ENCODE results near the gene OR6N1. TPM values are rescaled to one million over a fixed set of nuclear protein-coding genes. Genes with fewer than 3 reads are reported as not detected.

OR6N1 gene
- total RNA-seq, 1 experiment from 2014 or later = not detected

DNA sequence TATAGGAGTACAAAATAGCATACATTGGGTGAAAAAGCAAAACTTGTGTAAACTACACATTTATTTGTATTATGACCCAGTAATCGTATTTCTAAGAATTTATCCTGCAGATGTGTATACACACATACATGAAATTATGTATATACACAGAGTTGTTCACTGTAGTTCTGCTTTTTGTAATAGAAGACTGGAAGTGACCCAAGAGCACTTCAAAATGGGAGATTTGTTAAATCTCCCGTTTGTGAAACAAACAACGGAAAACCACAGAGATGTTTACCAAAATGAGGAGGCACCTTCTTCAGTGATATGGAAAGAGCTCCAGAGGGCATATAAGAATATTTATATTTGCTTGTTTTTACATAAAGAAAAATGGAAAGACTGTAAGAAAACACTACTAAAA lies 41.2 kb upstream of the OR6N1 start:
- Histone ChIP-seq H3K4me1 (ENCODE audit: control insufficient read depth in 1 of 2, insufficient read depth in 2 of 2, low read length in 2 of 2) (no peaks in the 10 kb centered on the region), H3K9ac (ENCODE audit: low read length) (no peak overlapping the region), H3K27ac (ENCODE audit: low read depth, low read length) (no peak overlapping the region), H3K9me3 (ENCODE audit: control insufficient read depth in 1 of 2, insufficient read depth in 1 of 2, low read depth in 1 of 2, low read length in 2 of 2) (no peaks in the 10 kb centered on the region), H4K20me1 (ENCODE audit: insufficient read depth) (no peaks in the 10 kb centered on the region), H3K79me2 (ENCODE audit: insufficient read depth, low read length) (no peaks in the 10 kb centered on the region), H3K27me3 (ENCODE audit: insufficient read depth, low read length) (no peaks in the 10 kb centered on the region), H2AFZ (ENCODE audit: low read depth, low read length, poor library complexity, severe bottlenecking) (no peak overlapping the region), H3K4me2 (ENCODE audit: low read length) (no peak overlapping the region), H3K9me2 (ENCODE audit: insufficient read depth) (no peaks in the 10 kb centered on the region), H3K4me3 (replicated peaks in 1 of 2; ENCODE audit: low read depth in 1 of 2, low read length in 2 of 2) (no peak overlapping the region), H3K36me3 (ENCODE audit: control insufficient read depth in 1 of 2, insufficient read depth in 2 of 2, low read length in 2 of 2) (no peaks in the 10 kb centered on the region)
- ChIA-PET CTCF (no interaction called here), RAD21 (ENCODE audit: low non-redundant PET in 1 of 2, low total read pairs in 2 of 2, uncharacterized antibody in 2 of 2, unreplicated experiment in 2 of 2) (no interaction called here), POLR2A (no interaction called here)
- intact Hi-C loops (cut with micrococcal nuclease) = no loop called here
- DNase-seq (ENCODE audit: low read depth, low spot score) = no peak
- no TSS peak for BruUV-seq (replicated peaks)
- ATAC-seq = no peak
- TF ChIP-seq EZH2 (IDR thresholded peaks at IDR 0.05) (no peak), RAD21 (IDR thresholded peaks at IDR 0.05; ENCODE audit: low read depth) (no peak), CEBPB (IDR thresholded peaks at IDR 0.05; ENCODE audit: low read depth) (no peak), ZNF274 (IDR thresholded peaks at IDR 0.05; ENCODE audit: low read depth, low read length) (no peak), REST (IDR thresholded peaks at IDR 0.05; ENCODE audit: low read depth) (no peak), TCF7L2 (IDR thresholded peaks at IDR 0.05; ENCODE audit: borderline replicate concordance, extremely low read depth, insufficient read depth, insufficient read length) (no peak), POLR2AphosphoS5 (IDR thresholded peaks at IDR 0.05; ENCODE audit: low read depth, low read length) (no peak), YY1 (IDR thresholded peaks at IDR 0.05; ENCODE audit: extremely low read depth, insufficient replicate concordance, low read depth, low read length) (no peak), ELF1 (IDR thresholded peaks at IDR 0.05; ENCODE audit: borderline replicate concordance, low read depth) (no peak), SIN3A (IDR thresholded peaks at IDR 0.05; ENCODE audit: low read depth) (no peak), SRF (IDR thresholded peaks at IDR 0.05; ENCODE audit: low read depth) (no peak), FOSL1 (IDR thresholded peaks at IDR 0.05; ENCODE audit: low read depth) (no peak), POLR2A (IDR thresholded peaks at IDR 0.05; ENCODE audit: borderline replicate concordance, extremely low read depth, insufficient read depth, insufficient read length) (no peak)
- TF ChIP-seq, protein P1, sequence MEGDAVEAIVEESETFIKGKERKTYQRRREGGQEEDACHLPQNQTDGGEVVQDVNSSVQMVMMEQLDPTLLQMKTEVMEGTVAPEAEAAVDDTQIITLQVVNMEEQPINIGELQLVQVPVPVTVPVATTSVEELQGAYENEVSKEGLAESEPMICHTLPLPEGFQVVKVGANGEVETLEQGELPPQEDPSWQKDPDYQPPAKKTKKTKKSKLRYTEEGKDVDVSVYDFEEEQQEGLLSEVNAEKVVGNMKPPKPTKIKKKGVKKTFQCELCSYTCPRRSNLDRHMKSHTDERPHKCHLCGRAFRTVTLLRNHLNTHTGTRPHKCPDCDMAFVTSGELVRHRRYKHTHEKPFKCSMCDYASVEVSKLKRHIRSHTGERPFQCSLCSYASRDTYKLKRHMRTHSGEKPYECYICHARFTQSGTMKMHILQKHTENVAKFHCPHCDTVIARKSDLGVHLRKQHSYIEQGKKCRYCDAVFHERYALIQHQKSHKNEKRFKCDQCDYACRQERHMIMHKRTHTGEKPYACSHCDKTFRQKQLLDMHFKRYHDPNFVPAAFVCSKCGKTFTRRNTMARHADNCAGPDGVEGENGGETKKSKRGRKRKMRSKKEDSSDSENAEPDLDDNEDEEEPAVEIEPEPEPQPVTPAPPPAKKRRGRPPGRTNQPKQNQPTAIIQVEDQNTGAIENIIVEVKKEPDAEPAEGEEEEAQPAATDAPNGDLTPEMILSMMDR (IDR thresholded peaks at IDR 0.05 in 2 of 3, conservative IDR thresholded peaks at IDR 0.05 in 1 of 3; ENCODE audit: borderline replicate concordance in 1 of 3, insufficient read depth in 1 of 3, low read depth in 2 of 3, low read length in 2 of 3) = no peak
- TF ChIP-seq, protein P2, sequence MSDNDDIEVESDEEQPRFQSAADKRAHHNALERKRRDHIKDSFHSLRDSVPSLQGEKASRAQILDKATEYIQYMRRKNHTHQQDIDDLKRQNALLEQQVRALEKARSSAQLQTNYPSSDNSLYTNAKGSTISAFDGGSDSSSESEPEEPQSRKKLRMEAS (IDR thresholded peaks at IDR 0.05) = no peak
- TF ChIP-seq, protein P3, sequence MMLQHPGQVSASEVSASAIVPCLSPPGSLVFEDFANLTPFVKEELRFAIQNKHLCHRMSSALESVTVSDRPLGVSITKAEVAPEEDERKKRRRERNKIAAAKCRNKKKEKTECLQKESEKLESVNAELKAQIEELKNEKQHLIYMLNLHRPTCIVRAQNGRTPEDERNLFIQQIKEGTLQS (IDR thresholded peaks at IDR 0.05) = no peak
- TF ChIP-seq, protein P4, sequence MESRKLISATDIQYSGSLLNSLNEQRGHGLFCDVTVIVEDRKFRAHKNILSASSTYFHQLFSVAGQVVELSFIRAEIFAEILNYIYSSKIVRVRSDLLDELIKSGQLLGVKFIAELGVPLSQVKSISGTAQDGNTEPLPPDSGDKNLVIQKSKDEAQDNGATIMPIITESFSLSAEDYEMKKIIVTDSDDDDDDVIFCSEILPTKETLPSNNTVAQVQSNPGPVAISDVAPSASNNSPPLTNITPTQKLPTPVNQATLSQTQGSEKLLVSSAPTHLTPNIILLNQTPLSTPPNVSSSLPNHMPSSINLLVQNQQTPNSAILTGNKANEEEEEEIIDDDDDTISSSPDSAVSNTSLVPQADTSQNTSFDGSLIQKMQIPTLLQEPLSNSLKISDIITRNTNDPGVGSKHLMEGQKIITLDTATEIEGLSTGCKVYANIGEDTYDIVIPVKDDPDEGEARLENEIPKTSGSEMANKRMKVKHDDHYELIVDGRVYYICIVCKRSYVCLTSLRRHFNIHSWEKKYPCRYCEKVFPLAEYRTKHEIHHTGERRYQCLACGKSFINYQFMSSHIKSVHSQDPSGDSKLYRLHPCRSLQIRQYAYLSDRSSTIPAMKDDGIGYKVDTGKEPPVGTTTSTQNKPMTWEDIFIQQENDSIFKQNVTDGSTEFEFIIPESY (IDR thresholded peaks at IDR 0.05; ENCODE audit: extremely low read depth, insufficient replicate concordance, low read length) = no peak
